ENCODE measurements around the gene SLC16A4. TPM values are rescaled to one million over a fixed set of nuclear protein-coding genes. Genes with fewer than 3 reads are reported as not detected.

The SLC16A4 gene
- total RNA-seq, 2 donors from 2014 or later: 4.7 to 8.9 TPM

- no peaks in the 10 kb centered on the region for H3K27me3 ChIP-seq
- H3K9me3 ChIP-seq: no peaks in the 10 kb centered on the region
- H3K4me1 ChIP-seq: peaks cover 0 to 82% of the 10 kb centered on the region in 2 donors
- no peak overlapping the region for H3K4me3 ChIP-seq
- H3K27ac ChIP-seq: no peak overlapping the region
- TF ChIP-seq, protein P1, sequence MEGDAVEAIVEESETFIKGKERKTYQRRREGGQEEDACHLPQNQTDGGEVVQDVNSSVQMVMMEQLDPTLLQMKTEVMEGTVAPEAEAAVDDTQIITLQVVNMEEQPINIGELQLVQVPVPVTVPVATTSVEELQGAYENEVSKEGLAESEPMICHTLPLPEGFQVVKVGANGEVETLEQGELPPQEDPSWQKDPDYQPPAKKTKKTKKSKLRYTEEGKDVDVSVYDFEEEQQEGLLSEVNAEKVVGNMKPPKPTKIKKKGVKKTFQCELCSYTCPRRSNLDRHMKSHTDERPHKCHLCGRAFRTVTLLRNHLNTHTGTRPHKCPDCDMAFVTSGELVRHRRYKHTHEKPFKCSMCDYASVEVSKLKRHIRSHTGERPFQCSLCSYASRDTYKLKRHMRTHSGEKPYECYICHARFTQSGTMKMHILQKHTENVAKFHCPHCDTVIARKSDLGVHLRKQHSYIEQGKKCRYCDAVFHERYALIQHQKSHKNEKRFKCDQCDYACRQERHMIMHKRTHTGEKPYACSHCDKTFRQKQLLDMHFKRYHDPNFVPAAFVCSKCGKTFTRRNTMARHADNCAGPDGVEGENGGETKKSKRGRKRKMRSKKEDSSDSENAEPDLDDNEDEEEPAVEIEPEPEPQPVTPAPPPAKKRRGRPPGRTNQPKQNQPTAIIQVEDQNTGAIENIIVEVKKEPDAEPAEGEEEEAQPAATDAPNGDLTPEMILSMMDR (IDR thresholded peaks at IDR 0.05): no peak
- no peak for DNase-seq (ENCODE audit: low spot score)
- peaks cover 21% of the 10 kb centered on the region for H3K36me3 ChIP-seq
These were observed 43.5 kb downstream of the SLC16A4 start for GRCh38 chr1:110347182-110347893.

- DNase-seq (ENCODE audit: low spot score): no peak
- Histone ChIP-seq H3K27ac (no peak overlapping the region), H3K4me1 (peaks cover 0 to 85% of the 10 kb centered on the region in 2 donors), H3K9me3 (no peaks in the 10 kb centered on the region), H3K36me3 (peaks cover 28% of the 10 kb centered on the region), H3K4me3 (no peak overlapping the region), H3K27me3 (no peaks in the 10 kb centered on the region)
- TF ChIP-seq, protein P1 (IDR thresholded peaks at IDR 0.05): no peak
These were observed 44.1 kb downstream of the SLC16A4 start for GRCh38 chr1:110346690-110347089.

GRCh38 chr1:110345480-110345879 lies 45.3 kb downstream of the SLC16A4 start:
- peaks cover 0 to 86% of the 10 kb centered on the region in 2 donors for H3K4me1 ChIP-seq
- H3K9me3 ChIP-seq: no peaks in the 10 kb centered on the region
- no peak overlapping the region for H3K27ac ChIP-seq
- no peaks in the 10 kb centered on the region for H3K27me3 ChIP-seq
- no peak for DNase-seq (ENCODE audit: low spot score)
- no peak overlapping the region for H3K4me3 ChIP-seq
- H3K36me3 ChIP-seq: peaks cover 40% of the 10 kb centered on the region
- TF ChIP-seq, protein P1 (IDR thresholded peaks at IDR 0.05): no peak

- Histone ChIP-seq H3K27ac (peak overlapping the region in 1 of 2 donors; percentile 10), H3K4me1 (peaks cover 0 to 80% of the 10 kb centered on the region in 2 donors), H3K4me3 (no peak overlapping the region), H3K36me3 (peaks cover 43% of the 10 kb centered on the region), H3K9me3 (no peaks in the 10 kb centered on the region), H3K27me3 (no peaks in the 10 kb centered on the region)
- DNase-seq (ENCODE audit: low spot score): no peak
- TF ChIP-seq, protein P1 (IDR thresholded peaks at IDR 0.05): no peak
These were observed 46.7 kb downstream of the SLC16A4 start for GRCh38 chr1:110344152-110344551.

- Histone ChIP-seq H3K9me3 (no peaks in the 10 kb centered on the region), H3K27me3 (no peaks in the 10 kb centered on the region), H3K4me3 (peak overlapping the region in 1 of 2 donors; percentile 10), H3K36me3 (peaks cover 43% of the 10 kb centered on the region), H3K4me1 (peaks cover 0 to 71% of the 10 kb centered on the region in 2 donors), H3K27ac (peak overlapping the region in 1 of 2 donors; percentile 10)
- DNase-seq (ENCODE audit: low spot score): no peak
- TF ChIP-seq, protein P1 (IDR thresholded peaks at IDR 0.05): no peak
These were observed 47.6 kb downstream of the SLC16A4 start for GRCh38 chr1:110343249-110343648.
